NCI-H187 treated with DMSO at 0.1 percent for 48 hours (cell line): Measurements from ENCODE around the gene NDUFS1.
"Not testable (repeated sequence)": the region's sequence is repeated elsewhere in the genome, so short reads cannot be mapped to it uniquely, and the experiment has no call there.

Experiments
- DNase-seq: peaks from one replicate; lab custom pipeline; 2025; lab: John Stamatoyannopoulos, UW

Gene NDUFS1

DNA sequence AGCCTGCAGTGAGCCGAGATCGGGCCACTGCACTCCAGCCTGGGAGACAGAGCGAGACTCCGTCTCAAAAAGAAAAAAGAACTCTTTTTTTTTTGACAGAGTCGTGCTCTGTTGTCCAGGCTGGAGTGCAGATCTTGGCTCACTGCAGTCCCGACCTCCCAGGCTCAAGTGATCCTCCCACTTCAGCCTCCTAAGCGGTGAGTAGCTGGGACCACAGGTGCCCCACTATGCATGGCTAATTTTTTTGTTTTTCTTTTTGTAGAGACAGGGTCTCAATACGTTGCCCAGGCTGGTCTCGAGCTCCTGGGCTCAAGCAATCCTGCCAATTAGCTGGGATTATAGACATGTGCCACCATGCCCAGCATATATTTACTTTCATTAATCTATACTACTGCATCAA lies 60.8 kb downstream of the NDUFS1 start:
- no peak for DNase-seq

DNA sequence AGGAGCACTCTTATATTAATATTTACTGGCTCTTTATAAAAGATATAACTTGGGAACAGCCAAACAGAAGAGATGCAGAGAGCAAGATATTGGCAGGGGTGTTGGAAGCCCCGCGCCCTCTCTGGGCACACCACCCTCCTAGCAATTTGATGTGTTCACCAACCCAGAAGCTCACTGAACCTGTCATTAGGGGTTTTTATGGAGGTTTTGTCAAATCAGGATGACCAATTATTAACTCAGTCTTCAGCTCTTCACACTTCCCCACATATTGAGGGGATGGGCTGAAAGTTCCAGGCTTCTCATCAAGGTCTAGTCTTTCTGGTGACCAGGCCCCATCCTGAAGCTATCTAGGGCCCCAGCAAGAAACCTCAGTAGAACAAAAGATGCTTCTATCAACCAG lies 62.4 kb downstream of the NDUFS1 start:
- DNase-seq, result no peak

DNA sequence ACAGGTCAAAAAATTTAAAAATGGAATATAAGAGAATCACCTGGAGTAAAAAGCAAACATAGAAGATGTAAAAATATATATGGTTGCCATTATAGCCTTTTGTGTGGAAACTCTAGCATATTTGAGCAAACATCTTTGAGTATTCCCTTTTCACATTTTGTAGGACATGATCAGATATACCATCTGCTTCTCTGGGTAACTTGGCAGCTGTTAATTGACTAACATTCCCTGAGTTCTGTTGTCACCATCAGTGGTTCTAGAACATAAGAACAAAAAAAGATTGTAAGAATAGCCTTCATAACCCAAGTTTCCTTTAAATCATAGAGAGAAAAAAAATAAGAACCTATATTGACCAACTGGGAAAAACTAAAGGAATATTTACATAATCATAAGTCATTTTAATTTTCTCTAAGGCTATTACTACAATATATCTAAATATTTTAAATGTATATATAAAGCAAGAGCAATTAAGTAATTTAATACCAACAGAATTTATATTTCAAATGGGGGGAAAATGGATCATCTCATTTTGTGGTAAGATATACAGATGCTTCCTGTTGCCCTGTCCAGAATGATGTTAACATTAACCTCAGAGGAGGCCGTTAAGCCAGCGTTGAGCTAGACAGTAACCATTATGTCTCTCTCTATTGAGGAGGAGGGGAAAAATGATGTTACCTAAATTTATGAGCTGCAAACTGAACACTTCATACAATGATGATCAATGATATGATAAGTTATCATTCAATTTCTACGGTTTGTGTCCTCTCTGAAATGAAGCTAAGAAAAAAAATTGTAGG lies 63.5 kb downstream of the NDUFS1 start:
- DNase-seq, result no peak

DNA sequence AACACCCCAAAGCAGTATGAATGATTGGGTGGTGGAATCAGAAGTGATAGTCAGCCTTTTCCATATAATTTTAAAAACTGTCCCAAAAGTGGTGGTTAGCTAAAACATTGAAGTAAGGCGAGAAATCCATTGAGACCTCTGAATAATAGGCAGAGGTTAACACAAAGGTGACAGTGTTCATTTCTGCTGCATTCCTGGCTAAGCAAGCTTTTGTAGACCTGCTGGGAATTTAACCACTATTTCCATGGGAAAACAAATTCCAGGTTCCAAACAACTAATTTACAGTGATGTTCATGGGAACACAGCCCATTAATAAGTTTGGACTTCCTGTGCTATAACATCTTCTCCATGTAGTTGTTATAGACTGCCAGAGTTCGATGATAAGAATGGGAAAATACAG lies 66.9 kb downstream of the NDUFS1 start:
- no peak for DNase-seq

DNA sequence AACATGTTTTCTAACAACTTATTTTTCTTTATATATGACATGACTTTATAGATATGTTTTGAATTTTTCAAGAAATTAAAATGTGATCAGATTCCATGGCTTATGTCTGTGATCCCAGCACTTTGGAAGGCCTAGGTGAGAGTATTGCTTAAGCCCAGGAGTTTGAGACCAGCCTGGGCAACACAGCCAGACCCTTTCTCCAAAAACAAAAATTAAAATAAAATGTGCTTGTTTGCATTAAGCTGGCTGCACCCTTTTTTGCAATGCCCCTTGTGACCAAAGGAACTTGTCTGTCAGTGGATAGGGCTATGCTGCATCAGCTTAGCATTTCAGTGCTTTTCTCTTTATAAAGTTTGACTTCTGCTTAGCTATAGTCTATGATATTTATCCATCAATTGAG lies 71.0 kb downstream of the NDUFS1 start:
- DNase-seq, result no peak

DNA sequence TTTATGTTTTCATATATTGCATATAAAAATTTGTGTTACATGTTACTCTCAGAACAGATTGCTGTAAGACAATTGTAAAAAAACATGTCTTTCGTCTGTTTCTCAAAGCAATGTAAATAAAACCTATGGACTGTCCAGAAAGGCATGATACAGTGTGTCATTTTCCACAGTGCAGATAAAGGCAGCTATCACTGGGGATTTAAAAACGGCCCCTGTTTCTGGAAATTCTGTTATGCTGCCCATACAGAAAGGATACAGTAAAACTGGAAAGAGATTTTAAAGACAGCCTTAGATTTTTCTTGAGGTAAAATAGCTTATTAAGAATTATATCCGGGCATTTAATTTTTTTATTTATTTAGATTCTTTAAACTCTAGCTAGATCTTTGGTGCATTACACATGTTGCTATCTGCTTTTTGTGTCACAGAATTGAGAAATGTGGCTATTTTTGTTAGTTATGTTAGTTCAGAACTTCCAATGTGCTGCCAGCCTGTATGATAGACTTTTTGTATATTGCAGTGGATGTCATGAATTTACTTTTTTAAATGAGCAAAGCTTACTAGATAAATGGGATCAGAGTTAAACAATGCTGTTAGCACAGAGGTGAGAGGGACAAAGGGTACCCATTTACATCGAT lies 72.4 kb downstream of the NDUFS1 start:
- DNase-seq, result no peak

DNA sequence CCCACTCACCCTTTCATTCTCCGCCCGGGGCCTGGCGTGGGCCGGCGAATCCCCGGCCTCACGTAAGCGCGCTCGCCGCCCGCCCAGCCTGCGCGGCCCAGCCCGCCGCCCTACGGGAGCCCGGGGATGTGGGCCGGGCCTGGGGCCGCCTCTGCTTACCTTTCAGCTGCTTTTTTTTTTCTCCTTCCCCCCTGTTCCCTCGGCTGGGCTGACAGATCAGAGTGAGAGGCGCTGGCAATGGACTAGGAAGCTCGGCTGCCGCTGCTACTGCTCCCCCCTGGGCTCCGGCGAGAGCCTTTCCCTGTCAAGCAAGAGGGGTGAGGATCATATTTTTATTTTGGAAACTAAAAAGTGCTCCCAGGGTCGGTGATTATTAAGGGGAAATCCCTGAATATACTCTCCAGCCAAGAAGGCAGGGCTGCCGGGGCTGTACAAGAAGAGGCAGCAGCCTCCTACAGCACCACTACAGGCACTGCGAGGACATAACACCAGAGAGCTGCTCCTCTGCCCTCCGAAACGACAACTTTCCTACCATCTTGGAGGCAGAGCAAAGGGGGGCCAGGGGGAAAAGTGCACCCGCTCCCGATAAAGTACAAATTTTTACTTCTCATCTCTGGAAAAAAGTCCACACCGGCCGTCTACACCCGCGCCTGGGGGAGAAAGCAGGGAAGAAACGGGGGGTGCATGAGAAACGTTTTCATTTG lies 73.3 kb downstream of the NDUFS1 start, which contains the start of gene INO80D:
INO80D (minus strand) TSS at position 433 of the 704 bp plus-strand sequence. CDS start 23,158 bp downstream, outside the sequence.
- DNase-seq, result no peak

DNA sequence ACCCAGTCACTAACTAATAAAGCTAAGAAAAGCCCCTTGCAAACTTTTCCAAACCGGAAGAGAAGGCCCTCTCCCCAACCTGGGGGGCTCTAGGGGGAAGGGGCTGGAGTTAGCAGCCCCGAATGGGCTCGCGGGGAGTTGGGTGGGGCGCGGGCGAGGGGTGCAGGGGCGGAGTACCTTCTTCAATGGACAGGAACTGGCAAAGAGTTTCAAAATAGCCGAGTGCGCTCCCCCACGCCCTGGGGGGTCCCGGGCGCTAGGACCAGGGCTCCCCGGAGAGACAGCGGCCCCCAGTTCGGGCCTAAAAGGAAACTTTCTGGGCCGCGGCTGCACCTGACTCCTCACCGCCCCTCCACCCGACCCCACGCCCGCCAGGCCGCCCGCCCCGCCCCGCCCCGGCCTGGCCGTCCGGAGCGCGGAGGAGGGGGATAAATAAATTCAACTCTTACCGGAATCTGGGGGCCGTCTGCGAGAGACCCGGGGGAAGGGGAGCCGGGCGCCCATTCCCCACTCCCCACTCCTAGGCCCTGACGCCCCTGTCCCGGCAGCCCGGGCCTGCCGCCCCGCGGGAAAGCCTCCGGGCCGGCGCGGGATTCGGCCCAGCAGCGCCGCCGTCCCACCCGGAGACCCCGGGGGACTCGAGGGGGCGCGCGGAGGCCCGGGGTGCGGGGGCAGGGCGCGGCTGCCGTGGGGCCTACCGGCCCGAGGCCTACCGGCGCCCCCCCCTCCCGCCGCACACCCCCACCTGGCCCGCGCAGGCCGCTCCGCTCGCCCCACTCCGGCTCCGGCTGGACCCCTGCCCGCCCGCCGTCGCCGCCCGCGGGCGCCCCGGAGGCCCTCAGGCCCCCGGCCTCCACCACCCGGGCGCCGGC lies 74.1 kb downstream of the NDUFS1 start:
- DNase-seq, result no peak

DNA sequence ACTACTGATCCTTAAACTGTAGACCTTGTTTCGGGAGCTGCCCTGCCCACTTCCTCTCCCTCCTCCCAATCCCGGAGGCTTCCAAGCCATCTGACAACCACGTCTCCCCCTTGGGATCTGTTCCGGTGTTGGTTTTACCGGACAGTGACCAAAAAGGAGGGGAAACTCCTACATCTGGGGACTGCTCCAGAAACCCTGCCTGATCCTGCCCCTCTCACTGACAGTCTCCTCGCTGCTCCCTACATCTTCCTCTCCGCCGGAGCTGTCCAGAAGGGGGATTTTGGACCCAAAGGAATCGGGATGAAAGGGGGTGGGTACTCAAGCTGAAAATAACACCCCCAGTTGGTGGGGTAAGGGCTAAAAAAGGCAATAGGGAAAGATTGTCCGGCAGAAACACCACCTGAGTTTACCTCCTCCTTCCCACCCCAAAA lies 74.8 kb downstream of the NDUFS1 start:
- DNase-seq, result no peak

DNA sequence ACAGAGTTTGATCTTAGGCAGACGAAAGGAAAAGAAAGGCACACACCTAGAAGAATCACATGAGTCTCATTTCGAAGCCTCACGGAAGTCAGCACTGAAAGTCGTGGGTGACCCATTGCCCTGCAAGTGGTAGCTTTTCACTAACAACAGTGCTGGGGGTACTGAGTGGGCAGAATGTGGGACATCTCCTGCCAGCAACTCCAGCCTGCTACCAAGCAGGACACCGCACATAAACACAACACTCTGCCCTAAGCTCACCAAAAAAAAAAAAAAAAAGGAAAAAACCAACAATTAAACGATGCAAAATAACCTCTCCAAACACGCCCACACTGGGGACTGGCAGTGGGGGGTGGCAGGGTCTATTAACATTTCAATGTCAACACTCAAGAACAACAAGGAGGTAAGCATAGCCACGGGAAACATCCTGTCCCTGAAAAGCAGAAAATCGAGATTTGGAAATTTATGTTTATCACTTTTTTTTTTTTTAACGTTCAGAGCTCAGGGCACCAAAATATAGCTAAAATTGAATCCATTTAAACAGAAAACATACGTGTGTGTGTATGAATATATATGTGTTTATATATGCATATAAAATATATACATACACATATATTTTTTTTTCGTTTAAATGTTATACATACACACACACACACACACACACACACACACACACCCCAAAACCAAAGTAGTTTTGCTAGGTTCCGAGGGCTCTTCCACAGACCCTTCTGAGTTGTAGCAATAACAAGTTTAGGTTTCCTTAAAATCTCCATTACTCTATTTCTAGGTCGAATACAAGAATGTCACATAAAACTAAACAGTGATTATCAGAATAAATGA lies 75.4 kb downstream of the NDUFS1 start:
- DNase-seq, result no peak

DNA sequence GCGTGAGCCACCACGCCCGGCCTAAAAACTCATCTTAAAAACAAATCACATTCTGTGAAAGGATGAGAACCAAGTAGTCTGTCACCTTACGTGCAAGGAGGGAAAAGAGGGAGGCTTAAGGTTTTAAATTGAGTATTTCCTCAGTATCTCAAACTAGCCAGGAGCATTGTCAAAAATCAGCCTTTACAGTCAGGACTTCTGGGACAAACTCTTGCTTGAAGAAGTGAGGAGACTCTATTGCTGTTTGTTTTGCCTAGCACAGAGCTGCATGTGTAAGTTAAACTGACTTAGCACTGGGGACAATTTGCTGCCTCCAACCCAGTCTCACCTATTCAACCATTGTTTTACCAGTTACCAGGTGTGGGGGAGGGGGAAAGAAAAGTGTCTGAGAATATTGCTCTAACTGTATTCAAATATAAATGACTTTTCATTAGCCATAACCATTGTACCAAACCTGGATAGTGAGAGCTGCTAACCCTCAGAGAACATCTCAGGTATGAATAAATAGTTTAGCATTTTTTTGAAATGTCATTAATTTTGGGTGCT lies 76.9 kb downstream of the NDUFS1 start:
- no peak for DNase-seq

DNA sequence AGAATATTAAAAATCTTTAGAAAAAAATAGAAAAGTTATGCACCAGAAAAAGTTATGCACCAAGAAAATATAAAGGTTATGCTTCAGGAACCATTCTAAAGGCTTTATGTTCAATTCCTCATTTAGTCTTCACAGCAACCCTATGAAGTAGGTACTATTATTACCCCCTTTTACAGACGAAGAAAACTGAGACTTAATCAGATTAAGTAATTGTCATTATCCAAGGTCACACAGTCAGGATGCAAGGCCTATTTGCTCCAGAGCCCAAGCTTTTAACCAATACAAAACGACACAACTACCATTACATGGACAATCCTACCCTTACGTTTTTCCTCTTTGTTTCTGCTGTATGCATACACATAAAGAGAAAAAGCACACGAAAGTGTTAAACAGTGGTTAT lies 78.3 kb downstream of the NDUFS1 start:
- DNase-seq, result no peak

DNA sequence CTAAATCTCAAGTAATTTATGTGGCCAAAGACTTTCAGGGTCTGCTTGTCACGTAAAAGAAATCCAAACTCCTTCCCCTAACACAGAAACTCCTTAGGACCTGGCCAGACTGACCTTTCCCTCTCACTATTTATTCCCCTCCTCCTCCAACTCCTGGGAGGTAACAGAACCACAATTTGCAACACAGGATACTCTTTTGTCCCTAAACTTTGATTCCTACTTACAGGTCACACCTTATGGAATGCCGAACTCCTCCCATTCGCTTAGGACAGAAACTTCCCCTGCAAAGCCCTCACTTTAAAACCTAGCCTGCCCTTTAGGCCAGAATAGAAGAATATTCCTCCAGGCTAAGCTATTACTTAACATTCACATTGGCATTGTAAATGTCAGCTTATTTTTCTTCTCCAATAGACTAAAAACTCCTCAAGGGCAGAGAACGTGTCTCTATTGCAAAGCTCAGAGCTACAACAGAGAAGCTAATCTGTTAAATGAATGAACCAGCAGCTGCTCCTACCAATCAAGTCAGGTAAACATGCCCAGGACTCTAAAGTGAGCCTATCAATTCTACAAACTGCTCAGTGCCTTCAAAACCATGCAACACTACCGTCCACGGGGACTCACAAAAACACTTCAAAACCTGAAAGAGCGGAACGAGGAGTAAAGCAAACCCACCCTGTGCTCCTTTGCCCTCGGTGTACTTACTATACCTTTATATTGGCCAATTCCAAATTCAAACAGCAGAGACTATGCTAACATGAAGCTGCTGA lies 79.4 kb downstream of the NDUFS1 start:
- no peak for DNase-seq

DNA sequence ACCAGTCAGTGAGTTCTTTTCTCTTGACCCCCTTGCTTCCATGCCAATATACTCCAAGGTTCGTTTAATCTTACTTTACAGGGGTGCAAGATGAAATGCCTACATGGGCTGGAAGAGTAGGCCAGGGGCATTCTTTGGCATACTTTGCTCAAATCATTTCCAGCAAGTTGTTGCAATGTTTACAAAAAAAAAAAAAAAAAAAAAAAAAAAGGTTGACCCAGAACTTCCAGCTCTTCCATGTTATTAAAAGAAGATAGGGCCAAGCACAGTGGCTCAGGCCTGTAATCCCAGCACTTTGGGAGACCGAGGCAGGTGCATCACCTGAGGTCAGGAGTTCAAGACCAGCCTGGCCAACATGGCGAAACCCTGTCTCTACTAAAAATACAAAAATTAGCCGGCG lies 81.4 kb downstream of the NDUFS1 start:
- not testable (repeated sequence) for DNase-seq

DNA sequence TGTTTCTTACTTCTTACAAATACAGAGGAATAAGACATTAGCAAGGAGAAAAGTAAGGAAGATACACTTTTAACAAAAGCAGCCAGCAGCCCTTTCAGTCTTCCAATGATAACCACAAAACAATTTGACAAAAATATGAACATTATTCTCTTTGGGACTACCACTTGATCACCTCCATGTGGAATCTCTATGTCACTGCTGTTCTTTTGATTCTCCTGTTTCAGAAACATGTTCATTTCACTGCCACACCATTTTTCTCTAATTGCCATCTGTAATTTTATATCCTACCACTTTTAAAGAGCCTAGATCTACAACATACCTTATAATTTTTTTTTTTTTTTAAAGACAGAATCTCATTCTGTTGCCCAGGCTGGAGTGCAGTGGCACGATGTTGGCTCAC lies 84.1 kb downstream of the NDUFS1 start:
- no peak for DNase-seq

DNA sequence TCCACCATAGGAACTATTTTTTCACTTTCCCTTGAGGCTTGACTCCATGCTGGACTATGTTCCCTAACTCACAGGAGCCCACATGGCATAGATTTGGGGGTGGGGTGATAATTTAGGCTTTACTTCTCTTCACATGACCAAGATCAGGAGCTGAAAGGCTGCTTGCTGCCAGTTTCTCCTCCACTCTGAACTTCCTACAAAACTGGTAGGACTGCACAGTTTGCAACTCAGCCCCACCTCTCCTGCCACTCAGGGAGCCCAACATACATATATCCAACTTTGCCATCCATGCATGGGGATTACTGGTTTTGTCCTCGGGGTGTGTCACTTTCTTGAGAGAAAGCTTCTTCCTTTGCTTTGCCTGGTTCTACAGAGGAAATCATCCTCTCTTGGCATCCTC lies 87.4 kb downstream of the NDUFS1 start:
- DNase-seq, result no peak

DNA sequence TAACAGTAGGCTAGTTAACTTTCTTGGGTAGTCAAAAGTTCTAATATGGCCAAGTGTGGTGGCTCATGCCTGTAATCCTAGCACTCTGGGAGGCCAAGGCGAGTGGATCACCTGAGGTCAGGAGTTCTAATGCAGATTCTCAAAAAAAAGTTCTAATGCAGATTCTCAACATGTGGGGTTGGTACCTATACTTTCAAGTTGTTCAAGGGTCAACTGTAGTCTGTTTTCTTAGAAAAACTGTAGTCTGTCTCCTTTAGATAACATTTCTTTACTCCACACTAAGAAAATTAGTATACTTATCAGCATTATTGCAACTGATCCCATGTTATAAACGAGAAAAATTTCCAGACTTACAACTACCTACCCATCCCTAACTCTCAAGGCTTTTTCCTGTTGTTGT lies 89.8 kb downstream of the NDUFS1 start:
- DNase-seq, result no peak

DNA sequence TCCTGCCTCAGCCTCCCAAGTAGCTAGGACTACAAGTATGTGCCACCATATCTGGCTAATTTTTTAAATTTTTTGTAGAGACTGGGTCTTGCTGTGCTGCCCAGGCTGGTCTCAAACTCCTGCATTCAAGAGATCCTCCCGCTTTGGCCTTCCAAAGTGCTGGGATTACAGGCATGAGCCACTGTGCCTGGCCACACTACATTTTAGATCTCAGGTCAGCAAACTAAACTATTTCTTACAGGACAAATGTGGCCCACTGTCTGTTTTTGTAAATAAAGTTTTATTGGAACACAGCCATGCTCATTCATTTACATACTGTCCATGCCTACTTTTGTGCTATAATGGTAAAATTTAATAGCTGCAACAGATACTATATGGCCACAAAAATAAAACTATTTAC lies 91.0 kb downstream of the NDUFS1 start:
- no peak for DNase-seq
